K562 (cell line): ENCODE data around the gene FRMPD4. TPM values are rescaled to one million over a fixed set of nuclear protein-coding genes. Genes with fewer than 3 reads are reported as not detected.
A peak's percentile ranks its signal among the peaks of the same experiment; 100 is the strongest.

Source experiments
- ATAC-seq: fragments of 200-7000 bp; cut with Tn5 transposase; 3 replicates; pipeline ENCODE4 v1.9.1; 2020; ENCODE audit warnings: moderate library complexity
- BruUV-seq: library from RNA; stranded (reverse); fragments of 400-500 nt; replicated peaks from 2 replicates; lab custom pipeline; 2021; lab: Mats Ljungman, UMichigan
- CTCF ChIA-PET: fragments of 300-600 bp; formaldehyde crosslinking; extraction: SDS; loops from one replicate; lab custom pipeline; 2021; ENCODE audit warnings: low intra/inter-chr PET ratio; lab: Yijun Ruan, JAX
- POLR2A ChIA-PET: fragments of 300-600, 350-650 bp; sonication (Branson Sonifier 250); formaldehyde crosslinking; extraction: SDS; loops from one replicate; lab custom pipeline; 2021; ENCODE audit warnings: antibody characterized with exemption, inconsistent platforms; lab: Yijun Ruan, JAX
- DNase-seq, 4 experiments: peaks; one replicate each; pipeline versions ENCODE4 v3.0.0 to v3.0.0-alpha.2; 2011 to 2018; ENCODE audit warnings: low spot score in 3 of 4, mixed read lengths in 3 of 4; ENCODE audit errors: extremely low read depth in 1 of 4
- FAIRE-seq: peaks from 2 replicates; lab custom pipeline; 2011; peaks lifted over from hg19 to GRCh38; lab: Jason Lieb, UNC
- H2AFZ ChIP-seq: 2 replicates; pipeline ENCODE4 v1.6.0; 2011; ENCODE audit warnings: low read depth, low read length, control low read depth, inconsistent platforms
- H3K27ac ChIP-seq: fragments of 200-600 bp; 3 replicates; pipeline ENCODE4 v1.8.0; 2011; ENCODE audit warnings: low read depth, mild to moderate bottlenecking, control low read depth, inconsistent platforms, low read length, moderate library complexity, mixed read lengths; ENCODE audit errors: extremely low read depth
- H3K27me3 ChIP-seq, 2 experiments: fragments of 300-600 bp in 1 of 2; 2 replicates in 1 of 2; 3 replicates in 1 of 2; pipeline versions ENCODE4 v1.6.0 to v1.8.0; 2011; ENCODE audit warnings: inconsistent platforms in 2 of 2, low read length in 2 of 2, mild to moderate bottlenecking in 1 of 2, mixed read lengths in 1 of 2, moderate library complexity in 1 of 2; ENCODE audit not compliant: control insufficient read depth in 2 of 2, insufficient read depth in 2 of 2
- H3K36me3 ChIP-seq: fragments of 300-600 bp; 3 replicates; pipeline ENCODE4 v1.8.0; 2011; ENCODE audit warnings: mild to moderate bottlenecking, low read length, inconsistent platforms; ENCODE audit not compliant: control insufficient read depth, insufficient read depth
- H3K4me1 ChIP-seq, 2 experiments: fragments of 200-600 bp in 1 of 2; replicated peaks in 1 of 2; 2 replicates in 1 of 2; 3 replicates in 1 of 2; pipeline versions ENCODE4 v1.5.1 to v1.8.0; 2011; ENCODE audit warnings: inconsistent platforms in 2 of 2, low read length in 2 of 2, mild to moderate bottlenecking in 1 of 2, mixed read lengths in 1 of 2, moderate library complexity in 1 of 2; ENCODE audit not compliant: control insufficient read depth in 2 of 2, insufficient read depth in 2 of 2
- H3K4me2 ChIP-seq: 2 replicates; pipeline ENCODE4 v1.6.1; 2011; ENCODE audit warnings: low read length, control low read depth, inconsistent platforms, mixed read lengths; ENCODE audit not compliant: insufficient read depth
- H3K4me3 ChIP-seq: fragments of 200-600 bp; sonication (generic), shearing (Covaris generic); 2 replicates; pipeline ENCODE4 v1.5.1; 2016; ENCODE audit warnings: control low read depth, inconsistent platforms
- H3K79me2 ChIP-seq: fragments of 200-600 bp; 3 replicates; pipeline ENCODE4 v1.8.0; 2011; ENCODE audit warnings: low read length, inconsistent platforms; ENCODE audit not compliant: control insufficient read depth, insufficient read depth
- H3K9ac ChIP-seq, 2 experiments: 2 replicates each; pipeline versions ENCODE4 v1.6.0 to v1.6.1; 2011; ENCODE audit warnings: low read depth in 2 of 2, low read length in 2 of 2, control low read depth in 1 of 2, inconsistent platforms in 1 of 2, mild to moderate bottlenecking in 1 of 2, mixed read lengths in 1 of 2; ENCODE audit not compliant: insufficient read depth in 1 of 2
- H3K9me1 ChIP-seq: one replicate; pipeline ENCODE4 v1.6.0; 2011; ENCODE audit warnings: inconsistent platforms, mild to moderate bottlenecking, low read length, moderate library complexity; ENCODE audit not compliant: control insufficient read depth, insufficient read depth
- H3K9me3 ChIP-seq: replicated peaks from 2 replicates; pipeline ENCODE4 v1.5.1; 2011; ENCODE audit warnings: low read depth, low read length, inconsistent platforms; ENCODE audit not compliant: control insufficient read depth, insufficient read depth
- H4K20me1 ChIP-seq: replicated peaks from 2 replicates; pipeline ENCODE4 v1.6.1; 2011; ENCODE audit warnings: low read length, inconsistent platforms, mixed read lengths; ENCODE audit not compliant: control insufficient read depth, insufficient read depth
- ARID3A ChIP-seq: IDR thresholded peaks from 2 replicates; pipeline ENCODE4 v1.6.1; 2012; ENCODE audit warnings: low read depth, low read length, improper control_type of control experiment, borderline replicate concordance
- CTCF ChIP-seq, 3 experiments: IDR thresholded peaks in 2 of 3; conservative IDR thresholded peaks in 1 of 3; 2 replicates each; pipeline ENCODE4 v1.5.1; 2011 to 2012; ENCODE audit warnings: low read length in 3 of 3, mild to moderate bottlenecking in 3 of 3, control low read depth in 2 of 3, improper control_type of control experiment in 1 of 3, inconsistent platforms in 1 of 3, low read depth in 1 of 3, mixed read lengths in 1 of 3, moderate library complexity in 1 of 3; ENCODE audit not compliant: insufficient read depth in 2 of 3
- RAD21 ChIP-seq, 2 experiments: fragments of 250-450 bp in 1 of 2; fragments of 450-650 bp in 1 of 2; sonication (Bioruptor Pico) in 1 of 2; formaldehyde crosslinking in 1 of 2; IDR thresholded peaks in 1 of 2; conservative IDR thresholded peaks in 1 of 2; 2 replicates each; pipeline versions ENCODE4 v1.4.0 to v1.8.0; 2020 to 2022; ENCODE audit warnings: mild to moderate bottlenecking in 2 of 2, moderate library complexity in 1 of 2
- ZBTB26 ChIP-seq: fragments of 450-650 bp; formaldehyde crosslinking; IDR thresholded peaks from 2 replicates; pipeline ENCODE4 v1.4.0; 2022; ENCODE audit warnings: missing genetic modification characterization
- WGBS: fragments of 100-300 bp; shearing (Covaris generic); methylation state at CpG from one replicate; pipeline ENCODE4 v1.1.6; 2016; ENCODE audit warnings: low coverage, mixed read lengths; ENCODE audit not compliant: insufficient coverage; ENCODE audit errors: missing lambda C conversion rate; 5-methylcytosine and 5-hydroxymethylcytosine counted together
- in situ Hi-C: fragments of 300-500 bp; cut with MboI; formaldehyde crosslinking; loops from 4 replicates; pipeline ENCODE4 v1.15.0; 2018; ENCODE audit warnings: inconsistent platforms, mixed read lengths
- intact Hi-C: fragments of 100-400 bp; cut with micrococcal nuclease; formaldehyde crosslinking; loops from 2 replicates; pipeline ENCODE4 v1.14.2; 2022
- polyA plus RNA-seq, 8 experiments: library from polyadenylated mRNA; depleted of rRNA in 4 of 8; stranded (reverse) in 5 of 8; unstranded in 3 of 8; fragments of >200 nt; fragmentation: Nextera tagmentation in 2 of 8; fragmentation: Illumina TruSeq in 1 of 8; extraction: Ambion mirVana in 2 of 8; extraction: Trizol in 1 of 8; gene quantifications; 2 replicates each; pipeline versions ENCODE4 v1.2.1 to v1.2.3, GENCODE V29; 2011 to 2014; ENCODE audit warnings: inconsistent platforms in 1 of 8, missing spikeins in 1 of 8
- total RNA-seq, 7 experiments: library from RNA; depleted of rRNA in 6 of 7; stranded (reverse); fragments of >200 nt in 6 of 7; fragmentation: Illumina TruSeq in 2 of 7; extraction: Trizol in 2 of 7; gene quantifications; 2 replicates each; pipeline versions ENCODE4 v1.2.1 to v1.2.3, GENCODE V29; 2011 to 2021; ENCODE audit warnings: low replicate concordance in 1 of 7

Gene FRMPD4
- total and polyA plus RNA-seq, 9 of the 15 experiments (the other 6 are each of a cell fraction or from before 2014, with no cell fraction given), result not detected

GRCh38 chrX:12770440-12770839, 632.2 kb downstream of the FRMPD4 start:
- DNase-seq (peak in 3 of 4 experiments; percentile 20 to 24 (median 22)), FAIRE-seq (no peak), ATAC-seq (peak; percentile 78)
- 18% methylated on average over 4 of the region's 5 CpGs for WGBS
- Histone ChIP-seq H2AFZ (no peak overlapping the region), H3K9ac (no peak overlapping the region), H3K27me3 (peaks cover 13 to 16% of the 10 kb centered on the region in 2 experiments), H3K36me3 (no peaks in the 10 kb centered on the region), H3K9me3 (no peaks in the 10 kb centered on the region), H4K20me1 (no peaks in the 10 kb centered on the region), H3K27ac (no peak overlapping the region), H3K4me3 (no peak overlapping the region), H3K9me1 (no peaks in the 10 kb centered on the region), H3K79me2 (no peaks in the 10 kb centered on the region), H3K4me1 (no peaks in the 10 kb centered on the region), H3K4me2 (no peak overlapping the region)
- intact Hi-C loops, result loop anchor here (2.0 to 10.0 kb wide), 2 partner anchors 68 to 1236 kb away; no protein-coding TSS in a partner anchor
- TF ChIP-seq ZBTB26 (CRISPR knock-in tag), result no peak
- TF ChIP-seq CTCF (IDR thresholded peaks at IDR 0.05 in 2 of 3, conservative IDR thresholded peaks at IDR 0.05 in 1 of 3; ENCODE audit: insufficient read depth in 2 of 3, low read depth in 1 of 3, low read length in 3 of 3), result peak; percentile 37 to 50 (median 50); a peak in 4 of 6 replicates
- 0 out of 2 replicates have a peak, but pooled peaks have one; percentile 52 for TF ChIP-seq ARID3A
- TF ChIP-seq RAD21 (CRISPR knock-in tag; conservative IDR thresholded peaks at IDR 0.05 in 1 of 2, IDR thresholded peaks at IDR 0.05 in 1 of 2), result peak in 1 of 2 experiments; percentile 34; a peak in 1 of 4 replicates
- in situ Hi-C loops, result no loop called here
- no TSS peak for BruUV-seq
- ChIA-PET CTCF (interaction anchor here (0.7 kb wide), 1 partner anchor 683 kb away, joined by 3 read pairs; no protein-coding TSS in a partner anchor), POLR2A (interaction anchor here (0.6 kb wide), 2 partner anchors 20 to 93 kb away, joined by 3 read pairs; no protein-coding TSS in a partner anchor)
